Transverse colon (tissue), 4 donors: Measurements from ENCODE around the gene POLA2. TPM values are rescaled to one million over a fixed set of nuclear protein-coding genes. Genes with fewer than 3 reads are reported as not detected.
A peak's percentile ranks its signal among the peaks of the same experiment; 100 is the strongest.

Source experiments
- DNase-seq: peaks from one replicate; pipeline ENCODE4 v3.0.0-alpha.2; 2019
- H3K27ac ChIP-seq, 4 donors: fragments of 200-600 bp; sonication (generic); 2 replicates each; pipeline ENCODE4 v1.5.1; 2016 to 2018; ENCODE audit warnings: inconsistent platforms in 4 of 4
- H3K27me3 ChIP-seq: fragments of 200-600 bp; sonication (generic); 2 replicates; pipeline ENCODE4 v1.5.1; 2017; ENCODE audit warnings: inconsistent platforms
- H3K36me3 ChIP-seq, 4 donors: fragments of 200-600 bp; sonication (generic); 2 replicates each; pipeline ENCODE4 v1.5.1; 2017 to 2019; ENCODE audit warnings: inconsistent platforms in 4 of 4
- H3K4me1 ChIP-seq, 4 donors: fragments of 200-600 bp; sonication (generic); 2 replicates each; pipeline ENCODE4 v1.5.1; 2017 to 2020; ENCODE audit warnings: inconsistent platforms in 4 of 4
- H3K4me3 ChIP-seq, 4 donors: fragments of 200-600 bp; sonication (generic); 1 replicate in 1 of 4; 2 replicates in 3 of 4; pipeline versions ENCODE4 v1.5.1 to v1.6.1; 2017 to 2019; ENCODE audit warnings: inconsistent platforms in 4 of 4
- H3K9me3 ChIP-seq, 2 donors: fragments of 200-600 bp; sonication (generic); 2 replicates each; pipeline ENCODE4 v1.5.1; 2017 to 2019; ENCODE audit warnings: inconsistent platforms in 2 of 2
- EP300 ChIP-seq: sonication (generic); formaldehyde crosslinking; IDR thresholded peaks from one replicate; pipeline ENCODE4 v1.6.1; 2017; ENCODE audit warnings: antibody characterized with exemption, low read depth
- POLR2A ChIP-seq: fragments of 450-650 bp; IDR thresholded peaks from one replicate; pipeline ENCODE4 v1.6.1; 2016; ENCODE audit warnings: antibody characterized with exemption, mild to moderate bottlenecking, moderate library complexity
- POLR2AphosphoS5 ChIP-seq, 3 donors: sonication (generic); formaldehyde crosslinking; IDR thresholded peaks; one replicate each; pipeline ENCODE4 v1.6.1; 2016; ENCODE audit warnings: antibody characterized with exemption in 3 of 3
- WGBS, 2 donors: methylation state at CpG; one replicate each; pipeline ENCODE4 v1.1.5; 2018; ENCODE audit warnings: low coverage in 1 of 2; 5-methylcytosine and 5-hydroxymethylcytosine counted together
- in situ Hi-C, 4 donors: fragments of 200-750 bp; cut with MboI; loops; one replicate each; pipeline versions ENCODE4 v1.15.0 to v1.15.1; 2017; ENCODE audit warnings: low sequenced_read_pairs in 3 of 4, low pct_ligation_motif_present in 1 of 4, low pct_unique_long_range_greater_than_20kb in 1 of 4
- intact Hi-C: fragments of 100-400 bp; cut with DNase I; formaldehyde crosslinking; loops from one replicate; pipeline ENCODE4 v1.15.1; 2023; ENCODE audit warnings: low total_unique reads
- total RNA-seq, 4 donors: library from RNA; depleted of rRNA; stranded (reverse); fragments of >200 nt; gene quantifications; one replicate each; pipeline ENCODE4 v1.1.0, GENCODE V29; 2016
- TF ChIP-seq, protein P1 (sequence below), 5 experiments: fragments of 200-600 bp in 3 of 5; fragments of 450-650 bp in 2 of 5; sonication (generic) in 3 of 5; IDR thresholded peaks; 1 replicate in 2 of 5; 2 replicates in 3 of 5; pipeline ENCODE4 v1.5.1; 2016 to 2017; ENCODE audit warnings: antibody characterized with exemption in 5 of 5, inconsistent platforms in 3 of 5, mild to moderate bottlenecking in 2 of 5, moderate library complexity in 1 of 5

Gene POLA2
- total RNA-seq, 4 donors from 2014 or later, result 3.0 to 17.5 (median 6.2) TPM

DNA sequence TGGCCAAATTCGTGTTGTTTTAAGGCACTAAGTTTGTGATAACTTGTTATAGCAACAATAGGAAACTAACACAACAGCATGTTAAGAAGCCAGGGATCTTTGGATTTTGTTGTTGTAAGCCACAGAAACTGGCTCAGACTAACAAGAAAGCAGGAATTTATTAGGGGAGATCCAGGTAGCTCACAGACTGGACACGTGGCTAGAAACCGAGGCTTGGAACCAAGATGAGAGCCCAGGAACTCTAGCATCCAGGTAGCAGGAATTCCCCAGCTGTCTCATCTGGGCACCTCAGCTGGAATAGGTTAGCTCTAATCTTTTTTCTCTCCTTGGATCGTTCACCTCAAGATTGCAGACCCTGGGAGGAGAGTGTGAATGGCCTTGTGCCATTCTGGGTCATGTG lies 24.9 kb downstream of the POLA2 start:
- Histone ChIP-seq H3K27me3 (no peaks in the 10 kb centered on the region), H3K27ac (no peak overlapping the region), H3K9me3 (no peaks in the 10 kb centered on the region), H3K4me3 (no peak overlapping the region), H3K36me3 (peaks cover 0 to 7% (median 0%) of the 10 kb centered on the region in 4 donors), H3K4me1 (peaks cover 17 to 25% (median 21%) of the 10 kb centered on the region in 4 donors)
- in situ Hi-C loops (no loop called here), intact Hi-C loops (no loop called here)
- no peak for TF ChIP-seq POLR2AphosphoS5 (IDR thresholded peaks at IDR 0.05)
- TF ChIP-seq, protein P1, sequence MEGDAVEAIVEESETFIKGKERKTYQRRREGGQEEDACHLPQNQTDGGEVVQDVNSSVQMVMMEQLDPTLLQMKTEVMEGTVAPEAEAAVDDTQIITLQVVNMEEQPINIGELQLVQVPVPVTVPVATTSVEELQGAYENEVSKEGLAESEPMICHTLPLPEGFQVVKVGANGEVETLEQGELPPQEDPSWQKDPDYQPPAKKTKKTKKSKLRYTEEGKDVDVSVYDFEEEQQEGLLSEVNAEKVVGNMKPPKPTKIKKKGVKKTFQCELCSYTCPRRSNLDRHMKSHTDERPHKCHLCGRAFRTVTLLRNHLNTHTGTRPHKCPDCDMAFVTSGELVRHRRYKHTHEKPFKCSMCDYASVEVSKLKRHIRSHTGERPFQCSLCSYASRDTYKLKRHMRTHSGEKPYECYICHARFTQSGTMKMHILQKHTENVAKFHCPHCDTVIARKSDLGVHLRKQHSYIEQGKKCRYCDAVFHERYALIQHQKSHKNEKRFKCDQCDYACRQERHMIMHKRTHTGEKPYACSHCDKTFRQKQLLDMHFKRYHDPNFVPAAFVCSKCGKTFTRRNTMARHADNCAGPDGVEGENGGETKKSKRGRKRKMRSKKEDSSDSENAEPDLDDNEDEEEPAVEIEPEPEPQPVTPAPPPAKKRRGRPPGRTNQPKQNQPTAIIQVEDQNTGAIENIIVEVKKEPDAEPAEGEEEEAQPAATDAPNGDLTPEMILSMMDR (IDR thresholded peaks at IDR 0.05), result no peak
- no peak for TF ChIP-seq POLR2A
- TF ChIP-seq EP300, result no peak
- 88 to 89% methylated on average over 3 to 4 of the region's 4 CpGs for WGBS, 2 donors
- DNase-seq, result no peak

DNA sequence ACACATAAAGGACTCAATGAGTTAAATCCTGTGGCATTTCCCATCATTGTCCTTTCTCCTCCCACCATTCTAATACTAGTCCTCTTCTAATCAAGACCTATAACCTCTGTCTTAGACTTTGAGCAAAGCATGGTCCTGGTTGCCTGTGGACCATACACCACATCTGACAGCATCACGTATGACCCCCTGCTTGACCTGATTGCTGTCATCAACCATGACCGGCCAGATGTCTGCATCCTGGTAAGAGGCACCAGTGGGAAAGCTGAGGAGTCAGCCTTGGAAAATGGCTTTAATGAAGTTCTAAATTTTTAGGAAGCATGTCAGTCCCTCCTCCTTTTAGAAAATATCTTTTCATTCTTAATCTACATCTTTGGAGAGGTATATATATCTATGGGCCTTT lies 25.8 kb downstream of the POLA2 start:
- intact Hi-C loops, result no loop called here
- Histone ChIP-seq H3K9me3 (no peaks in the 10 kb centered on the region), H3K36me3 (peaks cover 0 to 5% (median 0%) of the 10 kb centered on the region in 4 donors), H3K4me3 (no peak overlapping the region), H3K27me3 (no peaks in the 10 kb centered on the region), H3K27ac (no peak overlapping the region), H3K4me1 (peaks cover 20 to 34% (median 28%) of the 10 kb centered on the region in 4 donors)
- in situ Hi-C loops, result no loop called here
- TF ChIP-seq POLR2A (no peak), POLR2AphosphoS5 (IDR thresholded peaks at IDR 0.05) (no peak), EP300 (no peak)
- TF ChIP-seq, protein P1 (IDR thresholded peaks at IDR 0.05), result no peak
- no peak for DNase-seq
- WGBS, 2 donors, result 97% methylated on average over 2 of the region's 2 CpGs; no CpG with 5 or more reads in 1 of the 2 donors

DNA sequence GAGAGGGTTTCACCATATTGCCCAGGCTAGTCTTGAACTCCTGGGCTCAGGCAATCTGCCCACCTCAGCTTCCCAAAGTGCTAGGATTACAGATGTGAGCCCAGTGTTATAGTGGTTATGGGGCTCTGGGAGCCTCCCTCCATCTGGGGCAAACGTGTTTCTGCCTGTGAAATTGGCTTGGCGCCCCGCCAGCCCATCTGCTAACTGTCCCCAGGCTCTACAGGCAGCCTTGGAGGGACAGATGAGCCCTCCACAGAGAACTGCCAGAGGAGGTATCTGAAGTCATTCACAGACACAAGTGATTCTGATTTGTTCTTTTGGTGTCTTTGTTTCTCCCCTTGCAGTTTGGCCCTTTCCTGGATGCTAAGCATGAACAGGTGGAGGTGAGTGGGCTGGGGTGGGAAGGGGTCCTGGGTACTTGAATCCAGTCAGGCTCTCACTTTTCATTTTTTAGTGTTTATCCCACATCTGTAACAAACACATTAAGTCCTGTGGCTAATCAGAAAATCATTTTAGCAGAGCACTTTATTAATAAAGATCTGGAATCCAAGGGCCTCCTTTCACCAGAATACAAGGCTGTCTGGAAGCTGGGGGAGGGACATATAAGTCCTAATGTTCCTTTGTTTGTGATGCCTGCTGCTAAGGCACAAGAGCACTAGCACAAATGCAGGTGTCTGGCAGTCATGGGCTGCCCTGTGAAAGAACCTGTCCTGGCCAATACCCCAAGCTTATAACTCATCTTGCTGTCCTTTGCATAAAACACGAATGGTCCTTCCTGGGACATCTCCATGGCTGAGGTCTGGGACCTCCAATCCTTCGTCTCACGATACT lies 27.2 kb downstream of the POLA2 start:
- Histone ChIP-seq H3K4me3 (no peak overlapping the region), H3K27ac (peak overlapping the region; percentile 86 to 90 (median 90)), H3K27me3 (no peaks in the 10 kb centered on the region), H3K9me3 (no peaks in the 10 kb centered on the region), H3K4me1 (peaks cover 27 to 47% (median 41%) of the 10 kb centered on the region in 4 donors), H3K36me3 (no peaks in the 10 kb centered on the region)
- WGBS, 2 donors, result 62 to 100% methylated on average over 3 to 6 of the region's 6 CpGs
- in situ Hi-C loops, result no loop called here
- no peak for DNase-seq
- TF ChIP-seq, protein P1 (IDR thresholded peaks at IDR 0.05), result no peak
- TF ChIP-seq EP300 (no peak), POLR2AphosphoS5 (IDR thresholded peaks at IDR 0.05) (no peak), POLR2A (no peak)
- intact Hi-C loops, result no loop called here

DNA sequence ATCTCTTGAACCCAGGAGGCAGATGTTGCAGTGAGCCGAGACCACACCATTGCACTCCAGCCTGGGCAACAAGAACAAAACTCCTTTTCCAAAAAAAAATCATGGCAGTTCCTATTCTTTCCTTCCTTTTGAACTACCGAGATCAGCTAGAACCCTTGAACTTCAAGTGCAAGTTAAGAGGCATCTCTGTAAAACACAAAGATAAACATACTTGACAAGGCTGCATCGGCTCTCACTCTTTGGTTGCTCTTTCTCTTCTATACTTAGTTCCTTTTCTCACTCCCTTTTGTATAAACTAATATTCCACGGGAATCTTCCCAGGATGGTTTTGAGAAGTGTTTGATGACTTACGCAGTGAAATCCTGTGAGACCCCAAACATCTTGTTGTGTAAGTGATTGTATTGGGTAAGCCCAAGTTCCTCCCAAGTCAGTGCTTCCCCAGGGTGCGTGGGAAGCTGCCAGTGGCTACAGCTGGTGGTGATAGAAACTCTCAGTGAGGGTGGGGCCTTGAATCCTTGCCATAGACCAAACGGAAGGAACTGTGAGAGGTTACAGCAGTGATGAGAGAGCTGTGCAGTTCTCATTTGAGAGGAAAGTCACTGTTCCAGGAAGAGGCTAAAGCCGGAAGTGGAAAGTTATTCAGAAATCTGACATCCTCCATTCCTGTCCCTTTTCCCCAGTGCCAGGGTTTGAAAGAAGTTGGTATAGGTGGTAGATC lies 28.8 kb downstream of the POLA2 start:
- H3K9me3 ChIP-seq, result no peaks in the 10 kb centered on the region
- no peaks in the 10 kb centered on the region for H3K27me3 ChIP-seq
- peak overlapping the region; percentile 86 to 90 (median 90) for H3K27ac ChIP-seq
- H3K4me1 ChIP-seq, result peaks cover 29 to 64% (median 49%) of the 10 kb centered on the region in 4 donors
- WGBS, 2 donors, result 36 to 50% methylated on average over 3 to 8 of the region's 8 CpGs
- no peaks in the 10 kb centered on the region for H3K36me3 ChIP-seq
- no peak overlapping the region for H3K4me3 ChIP-seq
- DNase-seq, result peak; percentile 84
- TF ChIP-seq, protein P1 (IDR thresholded peaks at IDR 0.05), result no peak
- TF ChIP-seq POLR2AphosphoS5 (IDR thresholded peaks at IDR 0.05), result peak; percentile 63 to 84 (median 79)
- in situ Hi-C loops, result no loop called here
- intact Hi-C loops, result no loop called here
